B cell (primary cell): ENCODE results near the gene RAB3A. TPM values are rescaled to one million over a fixed set of nuclear protein-coding genes. Genes with fewer than 3 reads are reported as not detected.
A peak's percentile ranks its signal among the peaks of the same experiment; 100 is the strongest.

Source experiments
- ATAC-seq: fragments of 200-7000 bp; cut with Tn5 transposase; one replicate; pipeline ENCODE4 v1.10.0; 2021; ENCODE audit warnings: low read depth, mild to moderate bottlenecking, moderate number of reproducible peaks, moderate library complexity
- CTCF ChIA-PET: fragments of 350-600 bp; sonication (Branson Sonifier 250); formaldehyde crosslinking; loops from one replicate; lab custom pipeline; 2021; ENCODE audit warnings: antibody characterized with exemption, inconsistent platforms; lab: Charles Lee
- POLR2A ChIA-PET: fragments of 350-600 bp; sonication (Branson Sonifier 250); formaldehyde crosslinking; loops from one replicate; lab custom pipeline; 2021; ENCODE audit warnings: antibody characterized with exemption; lab: Charles Lee
- DNase-seq: peaks from one replicate; pipeline ENCODE4 v3.0.0; 2013
- H2AFZ ChIP-seq: 2 replicates; pipeline ENCODE4 v1.6.1; 2012; ENCODE audit warnings: mild to moderate bottlenecking, low read depth, low read length; ENCODE audit not compliant: insufficient read depth, poor library complexity, severe bottlenecking
- H3K27ac ChIP-seq, 2 donors: 1 replicate in 1 of 2; 2 replicates in 1 of 2; pipeline ENCODE4 v1.5.1; 2012 to 2013; ENCODE audit warnings: low read length in 2 of 2, mild to moderate bottlenecking in 2 of 2, moderate library complexity in 1 of 2
- H3K27me3 ChIP-seq, 4 experiments: fragments of 200-600 bp in 1 of 4; sonication (generic) in 1 of 4; replicated peaks in 1 of 4; 1 replicate in 2 of 4; 2 replicates in 2 of 4; pipeline versions ENCODE4 v1.6.1 to v1.7.0; 2013 to 2016; ENCODE audit warnings: low read length in 3 of 4, mild to moderate bottlenecking in 2 of 4, mixed read lengths in 1 of 4, moderate library complexity in 1 of 4; ENCODE audit not compliant: insufficient read depth in 4 of 4, control insufficient read depth in 3 of 4; ENCODE audit errors: control extremely low read depth in 1 of 4
- H3K36me3 ChIP-seq, 2 experiments: replicated peaks in 1 of 2; 1 replicate in 1 of 2; 2 replicates in 1 of 2; pipeline versions ENCODE4 v1.6.1 to v1.7.1; 2013; ENCODE audit warnings: low read length in 1 of 2; ENCODE audit not compliant: insufficient read depth in 2 of 2, control insufficient read depth in 1 of 2; ENCODE audit errors: control extremely low read depth in 1 of 2, extremely low read depth in 1 of 2
- H3K4me1 ChIP-seq, 2 donors: fragments of 200-600 bp in 1 of 2; sonication (generic) in 1 of 2; 1 replicate in 1 of 2; 2 replicates in 1 of 2; pipeline versions ENCODE4 v1.5.1 to v1.6.1; 2013 to 2017; ENCODE audit warnings: low read length in 2 of 2; ENCODE audit not compliant: control insufficient read depth in 2 of 2, insufficient read depth in 2 of 2
- H3K4me2 ChIP-seq: replicated peaks from 2 replicates; pipeline ENCODE3; 2012; ENCODE audit warnings: mild to moderate bottlenecking, low read depth, low read length; ENCODE audit not compliant: poor library complexity, severe bottlenecking
- H3K4me3 ChIP-seq, 5 experiments: fragments of 200-600 bp in 1 of 5; sonication (generic) in 1 of 5; 1 replicate in 3 of 5; 2 replicates in 2 of 5; pipeline versions ENCODE4 v1.5.1 to v1.7.0; 2011 to 2016; ENCODE audit warnings: low read length in 4 of 5, mild to moderate bottlenecking in 4 of 5, low read depth in 2 of 5, control low read depth in 1 of 5, moderate library complexity in 1 of 5; ENCODE audit not compliant: insufficient read depth in 1 of 5; ENCODE audit errors: control extremely low read depth in 1 of 5, extremely low read depth in 1 of 5
- H3K79me2 ChIP-seq: fragments of 200-600 bp; sonication (generic); one replicate; pipeline ENCODE4 v1.6.0; 2016; ENCODE audit warnings: low read length; ENCODE audit not compliant: control insufficient read depth, insufficient read depth
- H3K9ac ChIP-seq: fragments of 200-600 bp; sonication (generic); 2 replicates; pipeline ENCODE4 v1.6.1; 2017; ENCODE audit warnings: mild to moderate bottlenecking, low read length, moderate library complexity
- H3K9me3 ChIP-seq, 3 donors: one replicate each; pipeline versions ENCODE4 v1.6.1 to v1.7.1; 2013; ENCODE audit warnings: low read length in 2 of 3; ENCODE audit not compliant: control insufficient read depth in 2 of 3, insufficient read depth in 1 of 3; ENCODE audit errors: control extremely low read depth in 1 of 3
- H4K20me1 ChIP-seq: 2 replicates; pipeline ENCODE4 v1.6.0; 2012; ENCODE audit warnings: mild to moderate bottlenecking, low read length; ENCODE audit not compliant: insufficient read depth, control insufficient read depth, poor library complexity, severe bottlenecking
- H3K27ac Mint-ChIP-seq: one replicate; pipeline ENCODE4 v1.8.0; 2021; ENCODE audit warnings: mixed read lengths
- H3K27me3 Mint-ChIP-seq: one replicate; pipeline ENCODE4 v1.8.0; 2021; ENCODE audit warnings: mixed read lengths
- H3K4me1 Mint-ChIP-seq: one replicate; pipeline ENCODE4 v1.8.0; 2021; ENCODE audit warnings: mixed read lengths
- H3K4me3 Mint-ChIP-seq: one replicate; pipeline ENCODE4 v1.8.0; 2021; ENCODE audit warnings: mixed read lengths
- H3K9me3 Mint-ChIP-seq: one replicate; pipeline ENCODE4 v1.8.0; 2022; ENCODE audit warnings: mixed read lengths; ENCODE audit not compliant: insufficient read depth
- EZH2 ChIP-seq: IDR thresholded peaks from 2 replicates; pipeline ENCODE4 v1.6.1; 2012; ENCODE audit warnings: borderline replicate concordance, low read depth, mild to moderate bottlenecking, moderate library complexity, low read length; ENCODE audit not compliant: insufficient read depth, poor library complexity, severe bottlenecking
- WGBS: methylation state at CpG from one replicate; pipeline ENCODE4 v1.1.5; 2013; ENCODE audit warnings: missing lambda C conversion rate; ENCODE audit not compliant: insufficient coverage; 5-methylcytosine and 5-hydroxymethylcytosine counted together
- intact Hi-C: fragments of 100-400 bp; cut with micrococcal nuclease; formaldehyde crosslinking; loops from one replicate; pipeline ENCODE4 v1.10.0; 2022
- polyA plus RNA-seq: library from polyadenylated mRNA; depleted of rRNA; stranded (reverse); fragments of >200 nt; gene quantifications from 2 replicates; pipeline ENCODE4 v1.2.3, GENCODE V29; 2012
- total RNA-seq, 2 donors: library from RNA; stranded (reverse); fragments of 120-200 nt in 1 of 2; gene quantifications; 1 replicate in 1 of 2; 2 replicates in 1 of 2; pipeline versions ENCODE4 v1.2.3 to v1.2.4, GENCODE V29; 2013 to 2022
- TF ChIP-seq, protein P1 (sequence below): fragments of 200-600 bp; IDR thresholded peaks from one replicate; pipeline ENCODE4 v1.8.0; 2022; ENCODE audit warnings: antibody characterized with exemption, mild to moderate bottlenecking

RAB3A gene
- total and polyA plus RNA-seq, 2 donors (not counting 1 experiment from before 2014, with no cell fraction given): 7.7 to 10.4 TPM

DNA sequence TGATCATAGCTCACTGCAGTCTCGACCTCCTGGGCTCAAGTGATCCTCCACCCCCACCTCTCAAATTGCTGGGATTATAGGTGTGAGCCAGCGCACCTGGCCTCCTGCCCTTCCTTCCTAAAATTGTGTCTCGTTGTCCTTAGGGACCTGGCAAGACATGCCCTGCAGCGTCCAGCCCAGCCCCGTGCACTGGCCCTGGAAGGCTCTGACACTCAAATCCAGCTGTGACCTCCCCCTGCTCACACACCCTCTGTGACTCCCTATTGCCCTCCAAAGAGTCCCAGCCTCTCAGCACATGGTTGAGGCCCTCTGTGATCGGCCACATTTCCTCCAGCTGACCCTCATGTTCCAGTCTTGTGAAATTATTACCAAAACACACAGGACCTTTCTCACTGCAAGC lies 5.9 kb downstream of the RAB3A start:
- POLR2A ChIA-PET: interaction anchor here (0.5 to 0.7 kb wide), 2 partner anchors 26 to 145 kb away, joined by 4 to 9 read pairs; no protein-coding TSS in a partner anchor
- no peak overlapping the region for H3K4me2 ChIP-seq
- H3K79me2 ChIP-seq: peaks cover 21% of the 10 kb centered on the region
- H3K4me1 ChIP-seq: peaks cover 20 to 28% of the 10 kb centered on the region in 2 donors
- H3K9me3 ChIP-seq: no peaks in the 10 kb centered on the region
- intact Hi-C loops: loop anchor here (10.0 kb wide), 1 partner anchor 443 kb away; the partner anchor contains the start of gene FCHO1
- Mint-ChIP-seq H3K4me1 (peaks cover 27% of the 10 kb centered on the region), H3K9me3 (no peaks in the 10 kb centered on the region), H3K27ac (no peak overlapping the region), H3K27me3 (no peaks in the 10 kb centered on the region), H3K4me3 (no peak overlapping the region)
- H3K36me3 ChIP-seq: peaks cover 0 to 30% of the 10 kb centered on the region in 2 experiments
- no peak overlapping the region for H3K9ac ChIP-seq
- no peak overlapping the region for H2AFZ ChIP-seq
- no peak overlapping the region for H3K4me3 ChIP-seq
- H4K20me1 ChIP-seq: no peaks in the 10 kb centered on the region
- no peak for ATAC-seq
- no peak overlapping the region for H3K27ac ChIP-seq
- DNase-seq: no peak
- TF ChIP-seq, protein P1, sequence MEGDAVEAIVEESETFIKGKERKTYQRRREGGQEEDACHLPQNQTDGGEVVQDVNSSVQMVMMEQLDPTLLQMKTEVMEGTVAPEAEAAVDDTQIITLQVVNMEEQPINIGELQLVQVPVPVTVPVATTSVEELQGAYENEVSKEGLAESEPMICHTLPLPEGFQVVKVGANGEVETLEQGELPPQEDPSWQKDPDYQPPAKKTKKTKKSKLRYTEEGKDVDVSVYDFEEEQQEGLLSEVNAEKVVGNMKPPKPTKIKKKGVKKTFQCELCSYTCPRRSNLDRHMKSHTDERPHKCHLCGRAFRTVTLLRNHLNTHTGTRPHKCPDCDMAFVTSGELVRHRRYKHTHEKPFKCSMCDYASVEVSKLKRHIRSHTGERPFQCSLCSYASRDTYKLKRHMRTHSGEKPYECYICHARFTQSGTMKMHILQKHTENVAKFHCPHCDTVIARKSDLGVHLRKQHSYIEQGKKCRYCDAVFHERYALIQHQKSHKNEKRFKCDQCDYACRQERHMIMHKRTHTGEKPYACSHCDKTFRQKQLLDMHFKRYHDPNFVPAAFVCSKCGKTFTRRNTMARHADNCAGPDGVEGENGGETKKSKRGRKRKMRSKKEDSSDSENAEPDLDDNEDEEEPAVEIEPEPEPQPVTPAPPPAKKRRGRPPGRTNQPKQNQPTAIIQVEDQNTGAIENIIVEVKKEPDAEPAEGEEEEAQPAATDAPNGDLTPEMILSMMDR: no peak
- TF ChIP-seq EZH2: no peak
- WGBS: 93% methylated on average over 6 of the region's 6 CpGs
- CTCF ChIA-PET: interaction anchor here (1.1 to 2.4 kb wide), 4 partner anchors 13 to 221 kb away, joined by 3 to 5 read pairs (median 4); partner anchors contain the start of gene SSBP4
- H3K27me3 ChIP-seq: no peaks in the 10 kb centered on the region

DNA sequence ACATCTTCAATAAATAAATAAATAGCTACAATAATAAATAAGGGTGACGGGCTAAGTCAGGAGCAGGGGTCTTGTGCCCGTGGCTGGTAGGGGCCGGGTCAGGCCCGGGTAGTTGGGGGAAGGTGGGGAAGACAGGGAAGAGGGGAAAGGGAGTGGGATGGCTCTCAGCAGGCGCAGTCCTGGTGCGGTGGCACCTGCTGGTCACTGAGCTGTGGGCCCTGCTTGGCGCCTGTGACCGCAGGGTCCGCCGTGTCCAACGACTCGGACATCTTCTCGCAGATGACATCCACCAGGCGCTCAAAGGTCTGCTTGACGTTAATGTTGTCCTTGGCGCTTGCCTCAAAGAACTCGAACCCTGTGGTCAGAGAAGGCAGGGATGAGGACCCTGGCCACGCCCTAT lies 6.5 kb downstream of the RAB3A start:
- no peak for ATAC-seq

More for the DNA sequence above, 6.5 kb downstream of the RAB3A start:
- H3K27ac ChIP-seq: no peak overlapping the region
- intact Hi-C loops: loop anchor here (10.0 kb wide), 1 partner anchor 443 kb away; the partner anchor contains the start of gene FCHO1
- Mint-ChIP-seq H3K27ac (peak overlapping the region; percentile 6), H3K9me3 (no peaks in the 10 kb centered on the region), H3K27me3 (no peaks in the 10 kb centered on the region), H3K4me3 (no peak overlapping the region), H3K4me1 (peaks cover 25% of the 10 kb centered on the region)
- no peak overlapping the region for H3K9ac ChIP-seq
- ChIA-PET CTCF (interaction anchor here (1.1 to 2.4 kb wide), 3 partner anchors 13 to 222 kb away, joined by 3 to 5 read pairs (median 4); partner anchors contain the start of gene SSBP4), POLR2A (interaction anchor here (0.7 kb wide), 1 partner anchor 8 kb away, joined by 4 read pairs; no protein-coding TSS in a partner anchor)
- peaks cover 0 to 30% of the 10 kb centered on the region in 2 experiments for H3K36me3 ChIP-seq
- no peak overlapping the region for H2AFZ ChIP-seq
- WGBS: 97% methylated on average over 18 of the region's 18 CpGs
- no peaks in the 10 kb centered on the region for H3K9me3 ChIP-seq
- no peak for DNase-seq
- H3K4me3 ChIP-seq: no peak overlapping the region
- TF ChIP-seq, protein P1: no peak
- TF ChIP-seq EZH2: no peak
- H3K4me1 ChIP-seq: peaks cover 16 to 22% of the 10 kb centered on the region in 2 donors
- H4K20me1 ChIP-seq: no peaks in the 10 kb centered on the region
- no peaks in the 10 kb centered on the region for H3K27me3 ChIP-seq
- H3K79me2 ChIP-seq: peaks cover 15% of the 10 kb centered on the region
- H3K4me2 ChIP-seq: no peak overlapping the region
